HEK293 (cell line): ENCODE data around the gene PALD1.

Experiments used
- BCL11A ChIP-seq: fragments of 450-650 bp; formaldehyde crosslinking; IDR thresholded peaks from 2 replicates; pipeline ENCODE4 v1.5.1; 2016; ENCODE audit warnings: low read depth, missing biosample characterization, missing genetic modification characterization
- ZNF133 ChIP-seq: fragments of 450-650 bp; formaldehyde crosslinking; IDR thresholded peaks from 2 replicates; pipeline ENCODE4 v1.5.1; 2016; ENCODE audit warnings: missing biosample characterization, missing genetic modification characterization
- ZNF629 ChIP-seq: fragments of 450-650 bp; formaldehyde crosslinking; IDR thresholded peaks from 2 replicates; pipeline ENCODE4 v1.5.1; 2017; ENCODE audit warnings: missing biosample characterization, missing genetic modification characterization
- TF ChIP-seq, protein P1 (sequence below): fragments of 450-650 bp; formaldehyde crosslinking; IDR thresholded peaks from 2 replicates; pipeline ENCODE4 v1.5.1; 2016; ENCODE audit warnings: missing biosample characterization, missing genetic modification characterization
- TF ChIP-seq, protein P2 (sequence below): fragments of 450-650 bp; formaldehyde crosslinking; IDR thresholded peaks from 2 replicates; pipeline ENCODE4 v1.5.1; 2016; ENCODE audit warnings: missing biosample characterization, missing genetic modification characterization
- TF ChIP-seq, protein P3 (sequence below): fragments of 450-650 bp; formaldehyde crosslinking; IDR thresholded peaks from 2 replicates; pipeline ENCODE4 v1.5.1; 2016; ENCODE audit warnings: missing biosample characterization, missing genetic modification characterization
- TF ChIP-seq, protein P4 (sequence below): fragments of 450-650 bp; formaldehyde crosslinking; IDR thresholded peaks from 2 replicates; pipeline ENCODE4 v1.5.1; 2016; ENCODE audit warnings: missing biosample characterization, missing genetic modification characterization, low read depth

DNA sequence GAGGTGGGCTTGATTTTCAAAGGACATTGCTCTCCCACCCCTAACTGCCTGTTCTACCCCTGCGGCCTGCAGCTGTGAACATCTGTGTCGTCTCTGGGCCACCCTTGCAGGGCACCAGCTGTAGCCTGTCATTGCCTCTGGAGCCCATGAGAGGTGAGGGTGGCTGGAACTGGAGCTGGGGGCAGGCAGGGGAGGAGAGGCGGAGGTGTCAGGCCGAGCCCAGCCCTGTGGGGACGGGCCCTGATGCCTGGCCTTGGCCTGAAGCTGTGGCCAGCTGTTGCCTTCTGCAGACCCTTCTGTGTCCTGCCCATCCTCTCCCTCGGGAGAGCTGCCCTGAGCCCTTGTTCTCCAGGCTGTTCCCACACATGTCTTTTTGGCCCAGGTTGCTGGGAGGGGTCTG lies 44.5 kb downstream of the PALD1 start:
- TF ChIP-seq ZNF133 (tag by site-specific recombination) (no peak), BCL11A (tag by site-specific recombination) (no peak), ZNF629 (no peak)
- TF ChIP-seq, protein P1, sequence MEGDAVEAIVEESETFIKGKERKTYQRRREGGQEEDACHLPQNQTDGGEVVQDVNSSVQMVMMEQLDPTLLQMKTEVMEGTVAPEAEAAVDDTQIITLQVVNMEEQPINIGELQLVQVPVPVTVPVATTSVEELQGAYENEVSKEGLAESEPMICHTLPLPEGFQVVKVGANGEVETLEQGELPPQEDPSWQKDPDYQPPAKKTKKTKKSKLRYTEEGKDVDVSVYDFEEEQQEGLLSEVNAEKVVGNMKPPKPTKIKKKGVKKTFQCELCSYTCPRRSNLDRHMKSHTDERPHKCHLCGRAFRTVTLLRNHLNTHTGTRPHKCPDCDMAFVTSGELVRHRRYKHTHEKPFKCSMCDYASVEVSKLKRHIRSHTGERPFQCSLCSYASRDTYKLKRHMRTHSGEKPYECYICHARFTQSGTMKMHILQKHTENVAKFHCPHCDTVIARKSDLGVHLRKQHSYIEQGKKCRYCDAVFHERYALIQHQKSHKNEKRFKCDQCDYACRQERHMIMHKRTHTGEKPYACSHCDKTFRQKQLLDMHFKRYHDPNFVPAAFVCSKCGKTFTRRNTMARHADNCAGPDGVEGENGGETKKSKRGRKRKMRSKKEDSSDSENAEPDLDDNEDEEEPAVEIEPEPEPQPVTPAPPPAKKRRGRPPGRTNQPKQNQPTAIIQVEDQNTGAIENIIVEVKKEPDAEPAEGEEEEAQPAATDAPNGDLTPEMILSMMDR (tag by site-specific recombination) = no peak
- TF ChIP-seq, protein P2, sequence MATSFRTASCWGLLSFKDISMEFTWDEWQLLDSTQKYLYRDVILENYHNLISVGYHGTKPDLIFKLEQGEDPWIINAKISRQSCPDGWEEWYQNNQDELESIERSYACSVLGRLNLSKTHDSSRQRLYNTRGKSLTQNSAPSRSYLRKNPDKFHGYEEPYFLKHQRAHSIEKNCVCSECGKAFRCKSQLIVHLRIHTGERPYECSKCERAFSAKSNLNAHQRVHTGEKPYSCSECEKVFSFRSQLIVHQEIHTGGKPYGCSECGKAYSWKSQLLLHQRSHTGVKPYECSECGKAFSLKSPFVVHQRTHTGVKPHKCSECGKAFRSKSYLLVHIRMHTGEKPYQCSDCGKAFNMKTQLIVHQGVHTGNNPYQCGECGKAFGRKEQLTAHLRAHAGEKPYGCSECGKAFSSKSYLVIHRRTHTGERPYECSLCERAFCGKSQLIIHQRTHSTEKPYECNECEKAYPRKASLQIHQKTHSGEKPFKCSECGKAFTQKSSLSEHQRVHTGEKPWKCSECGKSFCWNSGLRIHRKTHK (tag by site-specific recombination) = no peak
- TF ChIP-seq, protein P3, sequence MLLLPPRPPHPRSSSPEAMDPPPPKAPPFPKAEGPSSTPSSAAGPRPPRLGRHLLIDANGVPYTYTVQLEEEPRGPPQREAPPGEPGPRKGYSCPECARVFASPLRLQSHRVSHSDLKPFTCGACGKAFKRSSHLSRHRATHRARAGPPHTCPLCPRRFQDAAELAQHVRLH (tag by site-specific recombination) = no peak
- TF ChIP-seq, protein P4, sequence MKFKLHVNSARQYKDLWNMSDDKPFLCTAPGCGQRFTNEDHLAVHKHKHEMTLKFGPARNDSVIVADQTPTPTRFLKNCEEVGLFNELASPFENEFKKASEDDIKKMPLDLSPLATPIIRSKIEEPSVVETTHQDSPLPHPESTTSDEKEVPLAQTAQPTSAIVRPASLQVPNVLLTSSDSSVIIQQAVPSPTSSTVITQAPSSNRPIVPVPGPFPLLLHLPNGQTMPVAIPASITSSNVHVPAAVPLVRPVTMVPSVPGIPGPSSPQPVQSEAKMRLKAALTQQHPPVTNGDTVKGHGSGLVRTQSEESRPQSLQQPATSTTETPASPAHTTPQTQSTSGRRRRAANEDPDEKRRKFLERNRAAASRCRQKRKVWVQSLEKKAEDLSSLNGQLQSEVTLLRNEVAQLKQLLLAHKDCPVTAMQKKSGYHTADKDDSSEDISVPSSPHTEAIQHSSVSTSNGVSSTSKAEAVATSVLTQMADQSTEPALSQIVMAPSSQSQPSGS = no peak
